Daoy (cell line): ENCODE measurements around the gene MARVELD2. TPM values are rescaled to one million over a fixed set of nuclear protein-coding genes. Genes with fewer than 3 reads are reported as not detected.

ENCODE experiments used
- DNase-seq: peaks from one replicate; pipeline ENCODE4 v3.0.0-alpha.2; 2015; ENCODE audit warnings: low read depth
- total RNA-seq: library from RNA; depleted of rRNA; stranded (reverse); fragments of >200 nt; shearing (Covaris generic); gene quantifications from 2 replicates; pipeline ENCODE4 v1.2.3, GENCODE V29; 2014; rRNA removed

Gene MARVELD2
- total RNA-seq, 1 experiment from 2014 or later, result 3.8 TPM

- peak; percentile 59 for DNase-seq
Observed at GRCh38 chr5:69492923-69493395, 78.0 kb downstream of the MARVELD2 start.

- DNase-seq, result peak; percentile 70
Observed at GRCh38 chr5:69493396-69494133, 78.6 kb downstream of the MARVELD2 start.

Other genes with a start within 250 kb of the MARVELD2 start
- gene CCNB1, start 248.0 kb upstream of the MARVELD2 start, total RNA-seq, result 801 and 1,008 TPM in 2 replicates
- gene CENPH, start 225.5 kb upstream of the MARVELD2 start, total RNA-seq, result 65.7 and 66.2 TPM in 2 replicates
- gene CDK7, start 180.2 kb upstream of the MARVELD2 start, total RNA-seq, result 89.8 and 91.9 TPM in 2 replicates
- 5.1 and 6.5 TPM in 2 replicates for gene CCDC125, start 82.3 kb upstream of the MARVELD2 start, total RNA-seq
- 54.7 and 71.3 TPM in 2 replicates for gene AK6, start 45.6 kb upstream of the MARVELD2 start, total RNA-seq
- gene TAF9, start 45.6 kb upstream of the MARVELD2 start, total RNA-seq, result 54.4 and 79.9 TPM in 2 replicates
- 19.8 and 30.9 TPM in 2 replicates for gene RAD17, start 45.3 kb upstream of the MARVELD2 start, total RNA-seq
- 30.8 and 39.0 TPM in 2 replicates for gene OCLN, start 77.7 kb downstream of the MARVELD2 start, total RNA-seq
- gene GTF2H2C, start 145.1 kb downstream of the MARVELD2 start, total RNA-seq, result 88.2 and 94.4 TPM in 2 replicates